CMK (cell line): Measurements from ENCODE around the gene NPPB.
"Not testable (repeated sequence)": the region's sequence is repeated elsewhere in the genome, so short reads cannot be mapped to it uniquely, and the experiment has no call there.

Source experiments
- DNase-seq: peaks from one replicate; pipeline ENCODE4 v3.0.0-alpha.2; 2010; ENCODE audit warnings: low read depth

The NPPB gene

DNA sequence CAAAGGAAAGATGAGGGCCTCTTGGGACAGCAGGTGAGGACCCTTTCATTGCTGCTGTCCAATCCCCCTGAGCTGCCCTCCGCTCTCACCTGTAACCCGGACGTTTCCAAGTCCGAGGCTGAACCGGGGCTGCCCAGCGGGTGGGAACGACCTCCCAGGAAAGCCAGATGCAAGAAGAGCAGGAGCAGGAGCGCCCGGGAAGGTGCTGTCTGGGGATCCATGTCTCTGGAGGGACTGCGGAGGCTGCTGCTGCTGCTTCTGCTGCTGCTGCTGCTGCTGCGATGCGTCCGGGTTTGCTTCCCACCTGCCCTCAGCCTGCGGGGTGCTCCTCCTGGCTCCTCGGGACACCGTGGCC lies at the start of gene NPPB:
NPPB (minus strand) TSS at position 333 of the 355 bp plus-strand sequence; CDS start at position 221, 112 bp downstream.
- DNase-seq, result no peak

DNA sequence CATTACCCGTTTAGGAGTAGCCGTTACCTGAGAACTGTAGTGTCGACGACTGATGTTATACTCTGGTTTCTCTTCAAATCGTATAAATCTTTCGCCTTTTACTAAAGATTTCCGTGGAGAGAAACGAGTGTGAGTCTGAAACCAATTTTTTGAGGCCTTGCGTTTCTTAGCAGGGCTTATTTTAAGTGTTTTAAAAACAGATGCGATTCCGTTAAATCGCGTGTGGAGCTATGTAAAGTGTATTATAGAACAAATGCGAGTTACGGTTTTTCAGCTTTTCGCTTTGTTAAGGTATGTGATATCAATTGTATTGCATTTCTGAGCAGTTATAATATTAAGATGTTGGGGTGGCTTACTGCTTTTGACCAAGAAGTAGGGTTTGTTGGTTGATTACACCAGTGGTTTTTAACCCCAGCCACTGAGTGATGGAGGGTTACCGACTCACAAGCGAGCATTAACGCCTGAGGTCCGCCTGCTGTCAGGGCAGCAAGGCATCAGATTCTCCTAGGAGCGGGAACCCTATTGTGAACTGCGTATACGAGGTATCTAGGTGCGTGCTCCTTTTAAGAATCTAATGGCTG lies 49.4 kb upstream of the NPPB start:
- DNase-seq, result peak; percentile 87

DNA sequence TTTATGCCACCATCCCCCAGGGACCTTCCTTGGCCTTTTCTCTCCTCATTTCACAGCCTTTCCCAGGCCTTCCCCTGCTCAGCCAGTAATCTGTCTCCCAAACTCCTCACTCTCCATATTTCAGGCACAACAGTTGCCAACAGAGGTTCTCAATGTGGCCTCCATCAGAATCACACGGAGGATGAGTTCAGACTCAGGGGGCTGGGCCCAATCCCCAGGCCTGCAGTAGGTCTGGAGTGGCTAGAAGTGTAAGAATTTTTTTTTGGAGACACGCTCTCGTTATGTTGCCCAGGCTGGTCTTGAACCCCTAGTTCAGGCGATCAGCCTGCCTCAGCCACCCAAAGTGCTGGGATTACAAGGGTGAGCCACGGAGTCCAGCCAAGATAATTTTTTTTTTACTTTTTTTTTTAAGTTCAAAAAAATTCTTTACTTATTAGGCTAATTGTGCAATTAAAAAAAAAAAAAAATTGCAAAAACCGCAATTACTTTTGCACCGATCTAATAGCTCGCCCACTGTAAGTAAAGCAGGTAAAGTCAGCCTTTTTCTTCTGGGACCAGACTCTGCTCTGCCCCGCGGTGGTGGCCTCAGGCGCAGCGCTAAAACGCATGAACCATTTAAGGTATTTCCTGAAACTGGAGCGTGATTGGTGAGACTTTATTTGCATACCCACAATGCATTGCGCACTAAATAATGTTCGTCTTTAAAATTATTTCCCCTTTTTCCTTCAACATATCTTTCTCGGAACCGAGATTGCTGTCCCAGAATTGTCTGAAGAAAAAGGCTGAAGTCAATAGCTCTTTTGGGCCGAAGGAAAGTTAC lies 48.7 kb upstream of the NPPB start:
- DNase-seq, result peak; percentile 94

DNA sequence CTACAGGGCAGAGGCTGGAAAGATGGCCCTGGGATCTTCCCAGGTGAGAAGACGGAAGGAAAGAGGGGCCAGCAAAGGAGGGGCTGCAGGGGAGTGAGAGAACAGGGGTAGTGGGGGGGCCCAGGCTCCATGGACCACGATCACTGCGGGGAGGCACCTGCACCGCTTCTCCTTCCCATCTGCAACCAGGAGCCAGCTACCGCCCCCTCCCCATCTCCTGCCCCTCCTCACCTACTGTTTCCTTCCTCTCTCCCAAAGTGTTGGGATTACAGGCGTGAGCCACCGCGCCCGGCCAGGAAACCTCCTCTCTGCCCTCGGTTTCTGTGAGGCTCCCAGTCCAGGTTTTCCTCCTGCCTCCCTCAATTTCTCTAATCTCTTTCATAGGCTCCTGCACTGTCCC lies 48.1 kb upstream of the NPPB start:
- DNase-seq, result no peak

DNA sequence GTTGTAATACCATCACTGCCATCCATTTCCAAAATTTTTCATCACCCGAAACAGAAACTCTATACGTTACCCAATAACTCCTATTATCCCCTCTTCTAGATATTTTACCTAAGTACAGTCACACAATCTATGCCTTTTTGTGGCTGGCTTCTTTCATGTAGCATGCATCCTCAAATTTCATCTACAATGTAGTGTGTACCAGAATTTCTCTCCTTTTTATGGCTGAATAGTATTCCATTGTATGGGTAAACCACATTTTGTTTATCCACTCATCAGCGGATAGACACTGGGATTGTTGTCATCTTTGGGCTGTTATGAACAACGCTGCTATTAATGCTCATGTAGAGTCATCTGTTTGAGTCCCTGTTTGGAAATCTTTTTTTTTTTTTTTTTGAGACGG lies 46.2 kb upstream of the NPPB start:
- no peak for DNase-seq

DNA sequence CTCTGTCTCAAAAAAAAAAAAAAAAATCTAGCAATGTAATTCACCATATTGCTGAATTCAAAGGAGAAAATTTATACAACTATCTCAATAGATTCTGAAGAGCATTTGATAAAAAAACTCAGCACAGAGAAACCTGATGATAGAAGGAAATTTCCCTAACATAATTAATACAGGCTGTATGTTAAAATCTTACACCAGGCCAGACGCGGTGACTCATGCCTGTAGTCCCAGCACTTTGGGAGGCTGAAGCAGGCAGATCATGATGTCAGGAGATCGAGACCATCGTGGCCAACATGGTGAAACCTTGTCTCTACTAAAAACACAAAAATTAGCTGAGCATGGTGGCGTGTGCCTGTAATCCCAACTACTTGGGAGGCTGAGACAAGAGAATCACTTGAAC lies 45.4 kb upstream of the NPPB start:
- not testable (repeated sequence) for DNase-seq

DNA sequence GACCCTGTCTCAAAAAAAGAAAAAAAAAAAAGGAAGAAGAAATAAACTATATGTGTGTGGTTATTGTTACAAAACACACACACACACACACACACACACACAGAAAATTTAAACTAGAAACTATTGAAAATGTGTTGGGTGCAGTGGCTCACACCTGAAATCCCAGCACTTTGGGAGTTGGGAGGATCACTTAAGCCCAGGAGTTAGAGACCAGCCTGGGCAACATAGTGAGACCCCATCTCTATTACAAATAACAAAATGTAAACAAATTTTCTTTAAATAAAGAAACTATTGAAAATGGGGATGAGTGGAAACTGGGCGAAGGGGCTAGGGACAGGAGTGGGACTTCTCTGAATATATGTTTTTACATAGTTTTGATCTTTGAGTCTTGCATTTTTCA lies 44.5 kb upstream of the NPPB start:
- DNase-seq, result no peak

DNA sequence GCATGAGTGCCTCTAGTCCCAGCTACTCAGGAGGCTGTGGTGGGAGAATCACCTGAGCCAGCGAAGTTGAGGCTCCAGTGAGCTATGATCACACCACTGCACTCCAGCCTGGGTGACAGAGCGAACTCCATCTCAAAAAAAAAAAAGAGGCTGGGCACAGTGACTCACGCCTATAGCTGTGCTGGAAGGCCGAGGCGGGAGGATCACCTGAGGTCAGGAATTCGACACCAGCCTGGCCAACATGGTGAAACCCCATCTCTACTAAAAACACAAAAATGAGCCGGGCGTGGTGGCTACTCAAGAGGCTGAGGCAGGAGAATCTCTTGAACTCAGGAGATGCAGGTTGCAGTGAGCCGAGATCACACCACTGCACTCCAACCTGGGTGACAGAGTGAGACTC lies 42.7 kb upstream of the NPPB start:
- not testable (repeated sequence) for DNase-seq

DNA sequence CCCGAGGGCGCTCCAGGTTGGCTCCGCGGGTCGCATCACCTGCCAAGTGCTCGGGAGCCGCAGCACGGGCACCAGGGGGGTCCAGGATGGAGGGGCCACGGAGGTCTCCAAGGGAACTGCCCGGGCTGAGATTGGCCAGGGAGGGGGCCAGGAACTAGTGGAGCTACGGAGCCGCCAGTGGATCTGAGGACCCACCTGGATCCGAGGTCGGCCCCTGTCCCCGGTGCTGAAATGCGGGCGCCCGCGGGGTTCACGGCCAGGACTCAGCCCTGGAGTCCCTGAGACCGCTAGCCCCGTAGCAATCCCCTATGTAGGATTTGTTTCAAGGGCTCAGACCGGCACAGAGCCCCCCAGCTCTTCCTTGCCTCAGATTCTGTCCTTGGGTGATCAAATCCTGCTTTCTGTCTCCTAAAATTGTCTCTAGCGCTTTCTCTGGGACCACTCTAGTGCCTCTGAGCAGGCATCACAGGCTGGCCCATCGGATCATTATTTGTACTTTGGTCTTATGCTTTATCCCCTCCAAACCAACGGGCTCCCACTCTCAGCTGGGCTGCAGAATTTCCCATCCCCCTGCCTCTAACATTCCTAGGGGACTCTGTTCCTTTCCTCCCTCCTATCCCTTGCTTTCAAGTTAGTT lies 40.2 kb upstream of the NPPB start:
- DNase-seq, result no peak

DNA sequence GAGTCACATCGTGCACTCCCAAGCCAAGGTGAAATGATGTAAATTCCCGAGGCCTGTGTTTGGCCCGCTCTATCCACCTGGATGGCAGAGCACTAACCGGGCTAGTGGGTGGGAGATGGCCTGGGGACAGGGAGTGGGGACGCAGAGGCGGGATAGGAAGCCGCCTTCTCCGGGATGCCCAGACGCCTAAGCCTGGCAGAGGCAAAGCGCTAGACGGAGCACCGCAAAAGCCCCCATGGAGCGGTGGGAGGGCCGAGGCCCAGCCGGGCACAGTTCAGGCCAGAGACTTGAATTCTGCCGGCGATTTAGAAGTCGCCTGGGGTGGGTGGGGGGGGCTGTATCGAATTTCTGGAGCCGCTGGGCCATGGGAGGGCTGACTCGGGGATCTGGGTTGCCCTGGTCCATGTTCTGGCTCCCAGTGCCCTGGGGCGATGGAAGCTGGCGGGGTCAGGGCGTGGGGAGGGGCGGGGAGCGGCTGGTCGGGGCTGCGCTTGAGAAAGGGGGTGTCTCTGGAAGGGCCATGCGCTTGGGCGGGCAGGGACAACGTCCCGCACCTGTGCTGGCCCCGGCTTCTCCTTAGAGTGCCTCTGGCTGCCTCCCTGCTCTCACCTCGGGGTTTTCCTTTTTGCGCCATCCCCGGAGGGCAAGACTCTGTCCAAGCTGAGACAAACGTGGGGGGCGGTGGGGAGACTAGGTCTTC lies 39.5 kb upstream of the NPPB start:
- DNase-seq, result no peak

DNA sequence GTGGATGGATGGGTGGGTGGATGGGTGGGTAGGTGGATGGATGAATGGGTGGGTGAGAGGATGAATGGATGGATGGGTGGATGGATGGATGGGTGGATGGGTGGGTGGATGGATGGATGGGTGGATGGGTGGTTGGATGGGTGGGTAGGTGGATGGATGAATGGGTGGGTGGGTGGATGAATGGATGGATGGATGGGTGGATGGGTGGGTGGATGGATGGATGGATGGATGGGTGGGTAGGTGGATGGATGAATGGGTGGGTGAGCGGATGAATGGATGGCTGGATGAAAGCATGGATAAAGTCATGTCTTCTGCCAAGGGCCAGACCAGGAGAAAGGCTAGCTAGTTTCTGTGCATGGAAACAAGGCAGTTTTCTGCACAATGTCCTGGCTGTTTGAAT lies 35.8 kb upstream of the NPPB start:
- not testable (repeated sequence) for DNase-seq

DNA sequence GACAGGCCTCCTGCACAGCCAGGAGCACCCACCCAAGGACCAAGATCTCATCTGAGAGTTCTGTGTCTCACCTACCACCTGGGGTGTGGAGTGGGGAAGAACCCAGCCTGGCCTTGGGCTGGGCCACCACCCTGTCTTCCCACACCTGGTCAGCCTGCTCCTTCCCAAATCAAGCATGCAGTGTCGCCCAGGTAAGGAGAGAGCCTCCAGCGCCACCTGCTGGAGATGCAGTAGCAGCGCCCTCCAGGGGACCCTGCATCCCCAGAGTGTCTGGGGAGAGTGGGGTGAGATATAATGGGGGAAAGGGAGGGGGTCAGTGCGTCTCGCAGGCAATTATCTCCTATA lies 35.1 kb upstream of the NPPB start:
- DNase-seq, result no peak

DNA sequence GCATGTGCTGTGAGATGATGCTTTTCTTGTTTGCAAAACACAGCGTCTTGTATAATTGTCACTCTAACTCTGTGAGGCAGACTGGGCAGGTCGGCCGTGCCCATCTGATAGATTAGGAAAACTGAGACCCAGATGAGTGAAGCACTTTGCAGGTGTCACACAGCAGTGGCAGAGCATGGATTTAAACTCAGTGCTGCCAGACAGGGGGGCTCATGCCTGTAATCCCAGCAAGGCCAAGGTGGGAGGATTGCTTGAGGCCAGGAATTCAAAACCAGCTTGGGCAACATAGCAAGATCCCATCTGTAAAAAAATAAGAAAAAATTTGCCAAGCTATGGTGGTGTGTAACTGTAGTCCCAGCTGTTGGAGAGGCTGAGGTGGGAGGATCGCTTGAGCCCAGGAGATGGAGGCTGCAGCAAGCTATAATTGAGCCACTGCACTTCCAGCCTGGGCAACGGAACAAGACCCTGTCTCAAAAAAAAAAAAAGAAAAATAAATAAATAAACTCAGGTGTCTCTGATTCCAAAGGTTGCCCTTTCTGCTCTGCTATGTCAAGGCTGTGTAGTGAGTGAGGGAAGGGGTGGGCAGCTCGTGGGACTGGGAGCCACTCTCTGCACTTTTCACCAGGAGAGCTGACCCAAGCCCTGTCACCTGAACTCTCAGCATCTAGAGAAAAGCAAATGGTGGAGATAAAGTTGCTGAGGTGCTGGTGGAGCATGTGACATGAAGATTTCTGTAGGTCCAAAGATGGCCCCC lies 32.9 kb upstream of the NPPB start:
- no peak for DNase-seq

DNA sequence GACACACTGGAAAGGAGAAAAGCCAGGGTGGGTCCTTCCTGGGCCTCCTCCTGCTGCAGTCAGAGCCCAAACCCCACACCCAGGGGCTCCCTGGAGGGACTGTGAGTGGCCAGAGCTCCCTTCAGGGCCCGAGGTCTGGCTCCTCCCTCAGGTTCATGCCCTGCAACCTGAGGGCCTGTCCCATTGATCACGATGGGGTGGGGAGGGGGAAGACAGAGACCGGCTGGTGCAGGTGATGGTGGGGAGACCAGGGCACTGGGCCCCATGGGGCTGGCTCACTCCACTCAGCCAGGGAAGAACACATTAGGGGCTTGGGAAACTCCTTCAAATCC lies 30.1 kb upstream of the NPPB start:
- no peak for DNase-seq

DNA sequence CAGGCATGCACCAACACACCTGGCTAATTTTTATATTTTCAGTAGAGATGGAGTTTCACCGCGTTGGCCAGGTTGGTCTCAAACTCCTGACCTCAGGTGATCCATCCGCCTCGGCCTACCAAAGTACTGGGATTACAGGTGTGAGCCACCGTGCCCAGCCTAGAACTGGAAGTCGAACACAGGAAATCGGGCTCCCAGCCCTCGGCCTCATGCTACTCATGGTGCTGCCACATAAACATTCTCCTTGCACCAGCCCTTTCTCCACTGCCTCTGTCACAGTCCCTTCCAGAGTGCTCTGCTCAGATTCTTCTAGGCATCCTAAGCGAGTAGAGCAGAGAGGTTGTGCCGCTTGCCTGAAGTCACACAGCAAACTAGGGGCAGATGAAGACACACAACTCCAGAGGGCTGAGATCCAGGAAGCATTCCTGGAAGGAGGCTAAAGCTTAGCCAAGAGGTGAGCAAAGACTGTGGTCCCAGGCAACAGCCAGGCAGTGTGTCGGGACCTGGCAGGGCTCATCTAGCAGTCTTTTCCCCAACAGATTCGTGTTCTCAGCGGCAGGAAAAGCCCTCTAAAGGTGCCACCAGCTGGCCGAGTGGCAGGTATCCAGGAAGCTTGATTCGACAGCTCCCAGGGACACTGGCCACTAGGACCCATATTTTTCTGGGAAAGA lies 29.6 kb upstream of the NPPB start:
- DNase-seq, result no peak

DNA sequence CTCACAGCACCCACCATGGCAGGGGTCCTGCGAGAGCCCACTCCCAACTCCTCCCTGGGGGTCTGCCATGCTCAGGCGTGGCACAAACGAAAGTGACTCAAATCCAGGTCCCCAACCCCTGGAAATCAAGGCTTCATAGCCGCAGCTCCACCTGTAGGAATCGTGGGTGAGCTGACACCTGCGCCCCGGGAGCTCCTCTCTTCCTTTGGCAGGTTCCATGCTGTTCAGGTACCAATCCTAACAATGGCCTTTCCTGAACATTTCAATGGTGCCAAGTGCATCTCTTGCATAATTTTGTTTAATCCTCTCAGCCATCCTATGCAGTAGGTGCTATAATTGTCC lies 28.9 kb upstream of the NPPB start:
- DNase-seq, result no peak

DNA sequence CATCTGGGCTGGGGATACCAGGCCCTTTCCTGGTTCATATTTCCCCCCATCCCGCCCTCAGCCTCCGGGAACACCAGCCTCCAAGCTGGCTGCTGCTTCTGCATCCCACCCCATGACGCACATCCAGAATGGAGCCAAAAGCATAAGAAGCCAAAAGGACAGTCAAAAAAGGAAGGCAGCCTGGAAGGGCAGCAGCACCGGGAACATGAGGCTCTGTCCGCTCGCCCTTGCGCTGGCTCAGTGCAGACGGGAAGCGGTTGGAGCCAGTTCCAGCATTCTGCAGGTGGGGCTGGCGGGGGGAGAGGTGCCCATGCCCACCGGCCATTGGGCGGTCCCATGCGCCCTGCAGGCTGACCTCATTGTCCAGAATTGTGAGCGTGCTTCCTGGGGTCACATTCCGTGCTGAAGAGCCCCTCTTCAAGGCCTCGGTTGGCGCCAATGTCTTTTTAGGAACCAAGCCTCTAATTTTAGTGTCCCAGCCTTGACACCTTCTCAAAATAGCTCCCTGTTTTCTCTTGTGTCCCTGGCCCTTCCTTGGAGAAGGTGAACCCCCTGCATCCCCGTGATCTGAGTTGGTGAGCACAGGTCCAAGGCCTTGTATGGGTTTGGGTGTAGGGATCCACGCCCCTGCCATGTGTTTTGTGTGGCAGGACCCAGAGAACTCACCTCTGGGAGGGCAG lies 28.4 kb upstream of the NPPB start:
- DNase-seq, result no peak

DNA sequence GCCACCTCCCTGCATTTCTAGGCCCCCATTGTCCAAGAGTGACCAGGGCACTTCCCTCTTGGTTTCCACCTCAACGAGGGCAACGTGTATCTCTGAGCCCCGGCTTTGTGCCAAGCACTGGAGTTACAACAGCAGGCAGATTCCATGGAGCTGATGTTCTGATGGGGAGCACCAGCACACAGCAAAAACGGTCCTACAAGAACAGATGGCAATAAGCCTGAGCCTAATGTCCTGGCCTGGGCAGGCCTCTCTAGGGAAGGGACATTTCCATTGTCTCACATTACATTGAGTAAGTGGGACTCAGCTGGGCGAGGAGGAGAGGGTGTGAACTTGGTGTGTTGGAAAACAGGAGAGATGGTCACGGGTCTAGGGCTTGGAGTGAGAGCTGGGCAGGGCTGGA lies 27.2 kb upstream of the NPPB start:
- DNase-seq, result no peak

DNA sequence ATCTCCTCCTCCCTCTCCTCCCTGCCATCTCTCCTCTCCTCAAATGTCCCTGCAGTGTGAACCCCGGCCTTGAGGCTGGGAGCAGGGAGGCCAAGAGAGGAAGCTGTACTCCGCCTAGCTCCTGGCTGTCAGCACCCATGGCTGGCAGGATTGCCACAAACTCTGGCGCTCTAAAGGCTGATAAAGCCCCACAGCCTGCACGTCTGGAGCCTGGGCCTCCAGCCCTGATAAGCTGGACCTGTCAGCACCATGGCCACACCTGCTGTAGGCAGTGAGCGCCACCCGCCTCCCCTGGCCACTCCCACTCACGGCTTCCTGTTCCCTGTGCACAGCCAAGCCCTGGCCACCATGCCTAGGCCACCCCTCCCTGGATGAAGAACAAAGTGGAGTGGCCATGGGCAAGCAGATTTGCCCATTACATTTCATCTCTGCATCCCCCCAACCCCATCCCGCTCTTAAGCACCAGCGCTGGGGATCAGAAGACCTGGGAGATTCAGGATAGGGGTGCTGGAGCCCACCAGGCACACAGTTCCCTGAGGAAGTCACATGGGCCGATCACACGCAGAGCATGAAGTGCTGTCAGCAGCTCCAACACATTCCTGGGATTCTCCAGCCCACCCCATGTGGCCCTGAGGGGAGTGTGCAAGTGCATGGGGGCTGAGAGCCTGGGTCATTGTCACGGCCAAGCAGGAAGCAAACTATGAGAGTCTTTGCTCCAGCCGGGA lies 24.2 kb upstream of the NPPB start:
- DNase-seq, result peak; percentile 66

DNA sequence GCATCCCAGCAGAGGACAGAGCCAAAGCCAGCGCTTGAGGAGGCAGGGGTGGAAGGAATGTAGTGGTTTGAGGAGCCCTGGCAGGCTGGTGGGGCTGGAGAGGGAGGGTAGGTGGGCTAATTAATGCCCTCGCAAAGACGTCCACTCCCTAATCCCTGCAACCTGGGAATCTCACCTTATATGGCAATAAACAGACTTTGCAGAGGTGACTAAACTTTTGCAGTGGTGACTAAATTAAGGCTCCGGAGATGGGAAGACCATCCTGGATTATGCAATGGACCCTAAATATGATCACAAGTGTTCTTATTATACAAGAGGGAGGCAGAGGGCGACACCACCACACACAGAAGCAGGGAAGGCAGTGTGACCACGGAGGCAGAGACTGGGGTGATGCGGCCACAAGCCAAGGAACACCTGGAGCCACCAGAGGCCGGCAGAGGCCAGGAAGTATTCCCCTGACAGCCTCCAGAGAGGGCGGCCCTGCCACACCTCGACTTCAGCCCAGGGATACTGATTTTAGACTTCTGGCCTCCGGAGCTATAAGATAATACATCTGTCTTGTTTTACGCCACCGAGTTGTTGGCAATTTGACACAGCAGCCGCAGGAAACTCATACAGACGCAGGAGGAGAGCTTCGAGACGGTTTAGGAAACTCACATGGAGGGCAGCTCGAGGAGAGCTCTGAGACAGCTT lies 23.1 kb upstream of the NPPB start:
- DNase-seq, result no peak
